ENCODE measurements around the gene IDUA.

GRCh38 chr4:955161-955921 lies 31.5 kb upstream of the IDUA start:
- TF ChIP-seq CTCF (IDR thresholded peaks at IDR 0.05 in 2 of 3, conservative IDR thresholded peaks at IDR 0.05 in 1 of 3; ENCODE audit: control insufficient read depth in 2 of 3, extremely low read depth in 1 of 3, insufficient read depth in 1 of 3, low read depth in 3 of 3, low read length in 3 of 3) (no peak), HDAC2 (IDR thresholded peaks at IDR 0.05) (no peak), HDGF (IDR thresholded peaks at IDR 0.05) (no peak), RCOR1 (conservative IDR thresholded peaks at IDR 0.05; ENCODE audit: low read depth, low read length) (no peak), SRF (IDR thresholded peaks at IDR 0.05; ENCODE audit: low read depth in 2 of 2, low read length in 2 of 2) (no peak), YY1 (IDR thresholded peaks at IDR 0.05; ENCODE audit: low read depth, low read length) (no peak), EP300 (IDR thresholded peaks at IDR 0.05; ENCODE audit: borderline replicate concordance in 1 of 2, control insufficient read depth in 1 of 2, low read depth in 2 of 2, low read length in 2 of 2) (no peak)

Data from GM12878 (cell line).